ENCODE data around the gene RASSF3. TPM values are rescaled to one million over a fixed set of nuclear protein-coding genes. Genes with fewer than 3 reads are reported as not detected.

Gene RASSF3
- total and polyA plus RNA-seq, 12 donors = 21.6 to 159 (median 82.4) TPM

GRCh38 chr12:64716839-64717455 is 106.7 kb downstream of the RASSF3 start:
- TF ChIP-seq, protein P1, sequence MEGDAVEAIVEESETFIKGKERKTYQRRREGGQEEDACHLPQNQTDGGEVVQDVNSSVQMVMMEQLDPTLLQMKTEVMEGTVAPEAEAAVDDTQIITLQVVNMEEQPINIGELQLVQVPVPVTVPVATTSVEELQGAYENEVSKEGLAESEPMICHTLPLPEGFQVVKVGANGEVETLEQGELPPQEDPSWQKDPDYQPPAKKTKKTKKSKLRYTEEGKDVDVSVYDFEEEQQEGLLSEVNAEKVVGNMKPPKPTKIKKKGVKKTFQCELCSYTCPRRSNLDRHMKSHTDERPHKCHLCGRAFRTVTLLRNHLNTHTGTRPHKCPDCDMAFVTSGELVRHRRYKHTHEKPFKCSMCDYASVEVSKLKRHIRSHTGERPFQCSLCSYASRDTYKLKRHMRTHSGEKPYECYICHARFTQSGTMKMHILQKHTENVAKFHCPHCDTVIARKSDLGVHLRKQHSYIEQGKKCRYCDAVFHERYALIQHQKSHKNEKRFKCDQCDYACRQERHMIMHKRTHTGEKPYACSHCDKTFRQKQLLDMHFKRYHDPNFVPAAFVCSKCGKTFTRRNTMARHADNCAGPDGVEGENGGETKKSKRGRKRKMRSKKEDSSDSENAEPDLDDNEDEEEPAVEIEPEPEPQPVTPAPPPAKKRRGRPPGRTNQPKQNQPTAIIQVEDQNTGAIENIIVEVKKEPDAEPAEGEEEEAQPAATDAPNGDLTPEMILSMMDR (IDR thresholded peaks at IDR 0.05) = no peak
- 95 to 96% methylated on average over 6 of the region's 6 CpGs for WGBS, 2 donors
- Histone ChIP-seq H3K4me1 (peaks cover 0 to 34% (median 0%) of the 10 kb centered on the region in 9 donors), H3K27ac (no peak overlapping the region), H3K9me3 (no peaks in the 10 kb centered on the region), H3K27me3 (no peaks in the 10 kb centered on the region), H3K36me3 (peaks cover 0 to 99% (median 33%) of the 10 kb centered on the region in 9 donors), H3K4me3 (no peak overlapping the region)
- DNase-seq = no peak
- intact Hi-C loops (cut with DNase I) = no loop called here
- no peak for ATAC-seq

DNA sequence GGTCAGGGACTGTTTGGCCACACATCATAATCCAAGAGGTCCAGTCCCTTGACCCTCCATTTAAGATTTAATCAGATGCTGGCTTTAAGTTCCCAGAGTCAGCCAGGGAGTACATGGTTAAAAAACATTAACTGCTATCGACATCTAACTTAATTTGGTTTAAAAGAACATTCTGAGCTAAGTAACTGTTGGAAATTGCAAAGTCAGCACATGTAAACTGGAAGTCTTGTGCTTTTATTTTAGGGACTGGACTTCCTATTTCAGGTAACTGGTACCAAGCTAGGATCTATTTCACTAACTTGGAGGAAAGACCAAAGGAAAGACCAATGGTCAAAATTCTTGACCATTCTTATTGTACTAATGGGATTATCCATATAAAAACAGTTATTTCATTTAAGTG is 108.4 kb downstream of the RASSF3 start:
- WGBS, 2 donors = 79 to 86% methylated on average over 1 of the region's 1 CpG
- no peak overlapping the region for H3K4me3 ChIP-seq
- intact Hi-C loops (cut with DNase I) = no loop called here
- TF ChIP-seq, protein P1 (IDR thresholded peaks at IDR 0.05) = no peak
- peaks cover 0 to 100% (median 49%) of the 10 kb centered on the region in 9 donors for H3K36me3 ChIP-seq
- no peaks in the 10 kb centered on the region for H3K9me3 ChIP-seq
- peak overlapping the region in 1 of 10 donors; percentile 69 for H3K27ac ChIP-seq
- H3K27me3 ChIP-seq = no peaks in the 10 kb centered on the region
- DNase-seq (no peak), ATAC-seq (no peak)
- H3K4me1 ChIP-seq = peaks cover 0 to 27% (median 0%) of the 10 kb centered on the region in 9 donors

DNA sequence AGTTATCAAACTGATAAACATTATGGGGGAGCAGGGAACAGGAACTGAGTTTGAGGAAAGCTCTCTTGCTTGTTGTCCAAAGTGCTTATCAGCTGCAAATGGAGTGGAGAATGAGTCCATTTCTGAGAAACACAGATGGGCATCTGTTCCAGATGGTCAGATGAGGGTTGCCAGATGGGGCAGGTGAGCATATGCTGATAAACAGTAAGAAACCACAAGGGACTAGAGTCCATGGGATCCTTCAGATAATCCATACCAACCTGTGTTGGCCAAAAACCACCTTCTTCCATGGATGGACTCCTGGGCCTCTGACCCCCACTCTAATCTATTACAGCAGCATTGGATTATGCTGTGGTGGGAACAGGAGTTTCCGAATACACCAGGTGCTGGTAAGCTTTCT is 110.6 kb downstream of the RASSF3 start:
- Histone ChIP-seq H3K27ac (no peak overlapping the region), H3K4me3 (no peak overlapping the region), H3K27me3 (no peaks in the 10 kb centered on the region), H3K9me3 (no peaks in the 10 kb centered on the region), H3K4me1 (peaks cover 0 to 11% (median 0%) of the 10 kb centered on the region in 9 donors), H3K36me3 (peaks cover 0 to 100% (median 46%) of the 10 kb centered on the region in 9 donors)
- 96 to 100% methylated on average over 1 of the region's 1 CpG for WGBS, 2 donors
- no peak for ATAC-seq
- TF ChIP-seq, protein P1 (IDR thresholded peaks at IDR 0.05) = no peak
- no peak for DNase-seq
- intact Hi-C loops (cut with DNase I) = no loop called here

- DNase-seq = no peak
- Histone ChIP-seq H3K36me3 (peaks cover 0 to 100% (median 45%) of the 10 kb centered on the region in 9 donors), H3K9me3 (no peaks in the 10 kb centered on the region), H3K27me3 (no peaks in the 10 kb centered on the region), H3K4me1 (peaks cover 0 to 9% (median 0%) of the 10 kb centered on the region in 9 donors), H3K27ac (no peak overlapping the region), H3K4me3 (no peak overlapping the region)
- intact Hi-C loops (cut with DNase I) = no loop called here
- TF ChIP-seq, protein P1 (IDR thresholded peaks at IDR 0.05) = no peak
- WGBS, 2 donors = 92 to 93% methylated on average over 4 of the region's 4 CpGs
- ATAC-seq = no peak
Observed at GRCh38 chr12:64722835-64723234, 112.5 kb downstream of the RASSF3 start.

All from heart right ventricle (tissue), 16 donors.